Fibroblast of lung (primary cell): ENCODE measurements around the gene IL23R. TPM values are rescaled to one million over a fixed set of nuclear protein-coding genes. Genes with fewer than 3 reads are reported as not detected.

Experiments used
- DNase-seq, 2 donors: peaks; one replicate each; pipeline versions ENCODE4 v3.0.0 to v3.0.0-alpha.2; 2010; ENCODE audit warnings: low read depth in 2 of 2
- H2AFZ ChIP-seq: 2 replicates; pipeline ENCODE4 v1.5.1; 2012; ENCODE audit warnings: low read length, control low read depth, inconsistent platforms
- H3K27ac ChIP-seq: 2 replicates; pipeline ENCODE4 v1.5.1; 2011; ENCODE audit warnings: low read length, control low read depth; ENCODE audit not compliant: insufficient read depth
- H3K27me3 ChIP-seq: 2 replicates; pipeline ENCODE4 v1.5.1; 2011; ENCODE audit warnings: mild to moderate bottlenecking, low read length; ENCODE audit not compliant: control insufficient read depth, insufficient read depth
- H3K36me3 ChIP-seq: 2 replicates; pipeline ENCODE4 v1.5.1; 2011; ENCODE audit warnings: low read length; ENCODE audit not compliant: control insufficient read depth, insufficient read depth
- H3K4me1 ChIP-seq: 2 replicates; pipeline ENCODE4 v1.5.1; 2011; ENCODE audit warnings: low read length; ENCODE audit not compliant: control insufficient read depth, insufficient read depth; ENCODE audit errors: extremely low read depth
- H3K4me2 ChIP-seq: 2 replicates; pipeline ENCODE4 v1.5.1; 2011; ENCODE audit warnings: low read length, control low read depth; ENCODE audit not compliant: insufficient read depth; ENCODE audit errors: extremely low read depth
- H3K4me3 ChIP-seq, 4 experiments: fragments of 200-600 bp in 1 of 4; sonication (generic) in 1 of 4; replicated peaks in 1 of 4; 2 replicates each; pipeline ENCODE4 v1.5.1; 2011 to 2016; ENCODE audit warnings: low read length in 4 of 4, low read depth in 3 of 4, mild to moderate bottlenecking in 3 of 4, control low read depth in 2 of 4, inconsistent platforms in 1 of 4, mixed read lengths in 1 of 4; ENCODE audit not compliant: insufficient read depth in 1 of 4; ENCODE audit errors: control extremely low read depth in 1 of 4
- H3K79me2 ChIP-seq: 2 replicates; pipeline ENCODE4 v1.5.1; 2012; ENCODE audit warnings: mild to moderate bottlenecking, low read length, inconsistent platforms; ENCODE audit not compliant: control insufficient read depth, insufficient read depth
- H3K9ac ChIP-seq: 2 replicates; pipeline ENCODE4 v1.5.1; 2011; ENCODE audit warnings: mild to moderate bottlenecking, low read length, control low read depth; ENCODE audit not compliant: insufficient read depth
- H3K9me3 ChIP-seq: 2 replicates; pipeline ENCODE4 v1.5.1; 2012; ENCODE audit warnings: low read depth, low read length; ENCODE audit not compliant: control insufficient read depth, insufficient read depth
- H4K20me1 ChIP-seq: 2 replicates; pipeline ENCODE4 v1.5.1; 2011; ENCODE audit warnings: low read length; ENCODE audit not compliant: control insufficient read depth, insufficient read depth; ENCODE audit errors: extremely low read depth
- EZH2 ChIP-seq: IDR thresholded peaks from 2 replicates; pipeline ENCODE4 v1.5.1; 2012; ENCODE audit warnings: low read length, control low read depth, mild to moderate bottlenecking; ENCODE audit errors: missing control alignments
- polyA plus RNA-seq, 2 donors: library from polyadenylated mRNA; depleted of rRNA in 1 of 2; stranded (reverse) in 1 of 2; unstranded in 1 of 2; fragments of >200 nt; gene quantifications; 2 replicates each; pipeline ENCODE4 v1.2.1, GENCODE V29; 2011 to 2012; ENCODE audit warnings: missing spikeins in 1 of 2
- total RNA-seq: library from RNA; depleted of rRNA; stranded (reverse); fragments of >200 nt; gene quantifications from 2 replicates; pipeline ENCODE4 v1.2.1, GENCODE V29; 2014
- TF ChIP-seq, protein P1 (sequence below), 2 donors: IDR thresholded peaks in 1 of 2; conservative IDR thresholded peaks in 1 of 2; 1 replicate in 1 of 2; 2 replicates in 1 of 2; pipeline ENCODE4 v1.5.1; 2011 to 2012; ENCODE audit warnings: low read length in 2 of 2, control low read depth in 1 of 2, inconsistent platforms in 1 of 2, low read depth in 1 of 2, mild to moderate bottlenecking in 1 of 2

The IL23R gene
- total and polyA plus RNA-seq, 2 donors (not counting 1 experiment from before 2014, with no cell fraction given): not detected

DNA sequence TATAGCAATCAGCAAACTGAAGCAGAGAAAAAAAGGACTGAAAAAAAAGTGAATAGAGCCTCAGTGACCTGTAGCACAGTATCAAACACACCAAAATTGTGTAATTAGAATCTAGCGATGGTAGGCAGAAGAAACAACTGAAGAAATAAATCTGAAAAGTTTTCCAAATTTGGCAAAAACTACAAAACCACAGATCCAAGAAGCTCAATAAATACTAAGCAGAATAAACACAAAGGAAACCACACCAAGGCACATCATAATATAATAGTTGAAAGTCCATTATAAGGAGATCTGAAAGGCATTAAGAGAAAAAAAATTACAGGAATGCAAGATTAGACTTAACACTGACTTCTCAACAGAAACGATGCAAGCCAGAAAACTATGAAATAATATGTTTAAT is 134.3 kb downstream of the IL23R start:
- Histone ChIP-seq H3K36me3 (no peaks in the 10 kb centered on the region), H3K4me1 (no peaks in the 10 kb centered on the region), H3K4me2 (no peak overlapping the region), H3K79me2 (no peaks in the 10 kb centered on the region), H3K27ac (no peak overlapping the region), H3K9ac (no peak overlapping the region), H3K4me3 (no peak overlapping the region), H4K20me1 (no peaks in the 10 kb centered on the region), H2AFZ (no peak overlapping the region), H3K27me3 (no peaks in the 10 kb centered on the region), H3K9me3 (no peaks in the 10 kb centered on the region)
- DNase-seq: peak; percentile 3 to 25
- TF ChIP-seq, protein P1, sequence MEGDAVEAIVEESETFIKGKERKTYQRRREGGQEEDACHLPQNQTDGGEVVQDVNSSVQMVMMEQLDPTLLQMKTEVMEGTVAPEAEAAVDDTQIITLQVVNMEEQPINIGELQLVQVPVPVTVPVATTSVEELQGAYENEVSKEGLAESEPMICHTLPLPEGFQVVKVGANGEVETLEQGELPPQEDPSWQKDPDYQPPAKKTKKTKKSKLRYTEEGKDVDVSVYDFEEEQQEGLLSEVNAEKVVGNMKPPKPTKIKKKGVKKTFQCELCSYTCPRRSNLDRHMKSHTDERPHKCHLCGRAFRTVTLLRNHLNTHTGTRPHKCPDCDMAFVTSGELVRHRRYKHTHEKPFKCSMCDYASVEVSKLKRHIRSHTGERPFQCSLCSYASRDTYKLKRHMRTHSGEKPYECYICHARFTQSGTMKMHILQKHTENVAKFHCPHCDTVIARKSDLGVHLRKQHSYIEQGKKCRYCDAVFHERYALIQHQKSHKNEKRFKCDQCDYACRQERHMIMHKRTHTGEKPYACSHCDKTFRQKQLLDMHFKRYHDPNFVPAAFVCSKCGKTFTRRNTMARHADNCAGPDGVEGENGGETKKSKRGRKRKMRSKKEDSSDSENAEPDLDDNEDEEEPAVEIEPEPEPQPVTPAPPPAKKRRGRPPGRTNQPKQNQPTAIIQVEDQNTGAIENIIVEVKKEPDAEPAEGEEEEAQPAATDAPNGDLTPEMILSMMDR (conservative IDR thresholded peaks at IDR 0.05 in 1 of 2, IDR thresholded peaks at IDR 0.05 in 1 of 2; ENCODE audit: low read depth in 1 of 2, low read length in 2 of 2): no peak

DNA sequence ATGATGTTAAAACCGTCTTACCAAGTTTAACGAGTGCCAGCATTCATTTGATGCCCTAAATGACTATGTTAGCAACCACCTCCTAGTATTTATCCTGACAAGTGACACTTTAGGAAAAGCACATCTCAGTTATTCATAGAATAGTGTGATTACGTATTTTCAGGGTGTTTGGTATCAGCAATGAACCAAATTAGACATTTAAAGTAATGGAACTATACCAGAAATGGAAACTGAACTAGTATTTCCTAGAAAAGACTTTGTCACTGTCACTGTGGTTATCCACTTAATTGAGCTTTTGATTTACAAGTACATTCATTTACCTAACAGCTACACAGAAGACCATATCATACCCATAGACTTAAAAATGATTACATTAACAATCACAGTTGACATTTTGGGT is 137.8 kb downstream of the IL23R start:
- Histone ChIP-seq H3K27ac (no peak overlapping the region), H3K36me3 (no peaks in the 10 kb centered on the region), H3K4me3 (no peak overlapping the region), H2AFZ (no peak overlapping the region), H3K79me2 (no peaks in the 10 kb centered on the region), H3K4me1 (no peaks in the 10 kb centered on the region), H3K9me3 (no peaks in the 10 kb centered on the region), H3K4me2 (no peak overlapping the region), H4K20me1 (no peaks in the 10 kb centered on the region), H3K9ac (no peak overlapping the region), H3K27me3 (peaks cover 10% of the 10 kb centered on the region)
- TF ChIP-seq, protein P1 (conservative IDR thresholded peaks at IDR 0.05 in 1 of 2, IDR thresholded peaks at IDR 0.05 in 1 of 2; ENCODE audit: low read depth in 1 of 2, low read length in 2 of 2): no peak
- TF ChIP-seq EZH2: no peak
- DNase-seq: no peak

DNA sequence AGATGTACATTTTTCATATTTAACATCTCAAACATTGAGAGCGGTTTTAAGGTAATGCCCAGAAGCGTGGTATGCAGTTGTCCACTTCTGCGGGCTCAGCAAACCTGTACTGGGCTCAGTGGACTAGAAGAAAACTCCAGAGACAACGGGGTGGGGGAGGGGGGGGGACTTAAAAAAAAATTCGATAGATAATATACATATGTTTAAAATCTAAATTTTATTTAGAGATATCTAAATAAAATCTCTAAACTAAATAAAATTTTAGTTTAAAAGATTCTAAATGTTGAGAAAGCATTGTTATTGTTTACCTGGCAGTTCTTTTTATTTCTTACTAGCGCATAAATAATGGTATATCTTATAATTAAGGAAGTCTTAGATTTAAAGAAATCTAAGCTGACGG is 140.3 kb downstream of the IL23R start:
- H3K79me2 ChIP-seq: no peaks in the 10 kb centered on the region
- no peak for TF ChIP-seq EZH2
- TF ChIP-seq, protein P1 (conservative IDR thresholded peaks at IDR 0.05 in 1 of 2, IDR thresholded peaks at IDR 0.05 in 1 of 2; ENCODE audit: low read depth in 1 of 2, low read length in 2 of 2): no peak
- no peaks in the 10 kb centered on the region for H3K9me3 ChIP-seq
- DNase-seq: no peak
- no peak overlapping the region for H3K27ac ChIP-seq
- H3K4me3 ChIP-seq: no peak overlapping the region
- no peaks in the 10 kb centered on the region for H3K36me3 ChIP-seq
- H3K4me2 ChIP-seq: no peak overlapping the region
- no peaks in the 10 kb centered on the region for H3K4me1 ChIP-seq
- no peak overlapping the region for H3K9ac ChIP-seq
- H4K20me1 ChIP-seq: no peaks in the 10 kb centered on the region
- H3K27me3 ChIP-seq: peaks cover 10% of the 10 kb centered on the region
- no peak overlapping the region for H2AFZ ChIP-seq
